Neural cell (in vitro differentiated cells): Measurements from ENCODE around the gene CDK1.

Experiments used
- CTCF ChIP-seq: fragments of 450-650 bp; IDR thresholded peaks from 2 replicates; pipeline ENCODE4 v1.5.1; 2014; ENCODE audit warnings: antibody characterized with exemption, mild to moderate bottlenecking, moderate library complexity; ENCODE audit not compliant: poor library complexity, severe bottlenecking
- RAD21 ChIP-seq: fragments of 450-650 bp; conservative IDR thresholded peaks from 2 replicates; pipeline ENCODE4 v1.6.1; 2014; ENCODE audit warnings: antibody characterized with exemption, mild to moderate bottlenecking, moderate library complexity

GRCh38 chr10:60796481-60796880 lies 18.2 kb downstream of the CDK1 start:
- TF ChIP-seq CTCF (no peak), RAD21 (no peak)
